HCT116 (cell line): ENCODE measurements around the gene GSTT2B.

Experiments
- CEBPB ChIP-seq: IDR thresholded peaks from 2 replicates; pipeline ENCODE4 v1.6.1; 2012; ENCODE audit warnings: low read depth
- ELF1 ChIP-seq: IDR thresholded peaks from 2 replicates; pipeline ENCODE4 v1.6.1; 2012; ENCODE audit warnings: low read depth, borderline replicate concordance
- EZH2 ChIP-seq: fragments of 200-600 bp; sonication (generic); IDR thresholded peaks from 2 replicates; pipeline ENCODE4 v1.6.1; 2017; ENCODE audit warnings: antibody characterized with exemption, mixed run types
- JUND ChIP-seq: IDR thresholded peaks from 2 replicates; pipeline ENCODE4 v1.6.1; 2012
- POLR2A ChIP-seq: IDR thresholded peaks from 2 replicates; pipeline ENCODE4 v1.7.0; 2011; ENCODE audit warnings: borderline replicate concordance; ENCODE audit not compliant: insufficient read depth, insufficient read length; ENCODE audit errors: extremely low read depth
- POLR2AphosphoS5 ChIP-seq: IDR thresholded peaks from 2 replicates; pipeline ENCODE4 v1.6.1; 2011; ENCODE audit warnings: mild to moderate bottlenecking, low read depth, low read length, moderate library complexity
- SP1 ChIP-seq: IDR thresholded peaks from 2 replicates; pipeline ENCODE4 v1.6.1; 2012; ENCODE audit warnings: low read depth
- TCF7L2 ChIP-seq: IDR thresholded peaks from 2 replicates; pipeline ENCODE4 v1.7.0; 2011; ENCODE audit warnings: borderline replicate concordance, inconsistent platforms; ENCODE audit not compliant: insufficient read depth, insufficient read length; ENCODE audit errors: extremely low read depth
- YY1 ChIP-seq: IDR thresholded peaks from 2 replicates; pipeline ENCODE4 v1.6.1; 2011; ENCODE audit warnings: low read length, low read depth, moderate library complexity, mild to moderate bottlenecking; ENCODE audit not compliant: insufficient replicate concordance; ENCODE audit errors: extremely low read depth
- TF ChIP-seq, protein P1 (sequence below): IDR thresholded peaks from 2 replicates; pipeline ENCODE4 v1.6.1; 2012
- TF ChIP-seq, protein P2 (sequence below), 3 experiments: fragments of 200-600 bp in 1 of 3; sonication (generic) in 1 of 3; IDR thresholded peaks in 2 of 3; conservative IDR thresholded peaks in 1 of 3; 2 replicates each; pipeline ENCODE4 v1.5.1; 2012 to 2017; ENCODE audit warnings: low read depth in 2 of 3, low read length in 2 of 3, antibody characterized with exemption in 1 of 3, borderline replicate concordance in 1 of 3, control low read depth in 1 of 3, mild to moderate bottlenecking in 1 of 3, mixed read lengths in 1 of 3, mixed run types in 1 of 3, moderate library complexity in 1 of 3; ENCODE audit not compliant: insufficient read depth in 1 of 3
- TF ChIP-seq, protein P3 (sequence below): IDR thresholded peaks from 2 replicates; pipeline ENCODE4 v1.6.1; 2011; ENCODE audit warnings: mild to moderate bottlenecking, low read length, moderate library complexity; ENCODE audit not compliant: insufficient replicate concordance; ENCODE audit errors: extremely low read depth

DNA sequence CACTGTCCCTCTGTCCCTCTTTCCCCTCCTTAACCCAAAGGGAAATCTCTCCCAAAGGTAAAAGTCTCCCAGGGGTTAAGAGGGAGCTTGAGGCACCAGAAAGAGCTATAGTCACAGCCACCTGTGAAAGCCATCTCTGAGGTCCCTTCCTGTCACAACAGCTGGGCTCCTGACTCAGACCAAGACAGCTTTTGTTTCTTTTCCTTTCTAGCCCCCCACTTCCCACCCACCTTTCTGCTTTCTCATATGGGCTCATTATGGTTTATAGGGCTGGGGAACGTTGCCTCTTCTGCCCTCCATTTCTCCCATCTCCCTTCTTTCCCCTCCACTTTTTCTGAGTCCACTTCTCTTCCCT is 47.7 kb downstream of the GSTT2B start:
- TF ChIP-seq, protein P1, sequence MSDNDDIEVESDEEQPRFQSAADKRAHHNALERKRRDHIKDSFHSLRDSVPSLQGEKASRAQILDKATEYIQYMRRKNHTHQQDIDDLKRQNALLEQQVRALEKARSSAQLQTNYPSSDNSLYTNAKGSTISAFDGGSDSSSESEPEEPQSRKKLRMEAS = no peak
- TF ChIP-seq, protein P2, sequence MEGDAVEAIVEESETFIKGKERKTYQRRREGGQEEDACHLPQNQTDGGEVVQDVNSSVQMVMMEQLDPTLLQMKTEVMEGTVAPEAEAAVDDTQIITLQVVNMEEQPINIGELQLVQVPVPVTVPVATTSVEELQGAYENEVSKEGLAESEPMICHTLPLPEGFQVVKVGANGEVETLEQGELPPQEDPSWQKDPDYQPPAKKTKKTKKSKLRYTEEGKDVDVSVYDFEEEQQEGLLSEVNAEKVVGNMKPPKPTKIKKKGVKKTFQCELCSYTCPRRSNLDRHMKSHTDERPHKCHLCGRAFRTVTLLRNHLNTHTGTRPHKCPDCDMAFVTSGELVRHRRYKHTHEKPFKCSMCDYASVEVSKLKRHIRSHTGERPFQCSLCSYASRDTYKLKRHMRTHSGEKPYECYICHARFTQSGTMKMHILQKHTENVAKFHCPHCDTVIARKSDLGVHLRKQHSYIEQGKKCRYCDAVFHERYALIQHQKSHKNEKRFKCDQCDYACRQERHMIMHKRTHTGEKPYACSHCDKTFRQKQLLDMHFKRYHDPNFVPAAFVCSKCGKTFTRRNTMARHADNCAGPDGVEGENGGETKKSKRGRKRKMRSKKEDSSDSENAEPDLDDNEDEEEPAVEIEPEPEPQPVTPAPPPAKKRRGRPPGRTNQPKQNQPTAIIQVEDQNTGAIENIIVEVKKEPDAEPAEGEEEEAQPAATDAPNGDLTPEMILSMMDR (IDR thresholded peaks at IDR 0.05 in 2 of 3, conservative IDR thresholded peaks at IDR 0.05 in 1 of 3; ENCODE audit: borderline replicate concordance in 1 of 3, insufficient read depth in 1 of 3, low read depth in 2 of 3, low read length in 2 of 3) = no peak
- TF ChIP-seq YY1 (no peak), POLR2A (no peak), POLR2AphosphoS5 (no peak; the same call in 1 of the 2 replicates), SP1 (no peak), CEBPB (no peak), TCF7L2 (no peak), EZH2 (no peak), ELF1 (no peak), JUND (no peak)
- TF ChIP-seq, protein P3, sequence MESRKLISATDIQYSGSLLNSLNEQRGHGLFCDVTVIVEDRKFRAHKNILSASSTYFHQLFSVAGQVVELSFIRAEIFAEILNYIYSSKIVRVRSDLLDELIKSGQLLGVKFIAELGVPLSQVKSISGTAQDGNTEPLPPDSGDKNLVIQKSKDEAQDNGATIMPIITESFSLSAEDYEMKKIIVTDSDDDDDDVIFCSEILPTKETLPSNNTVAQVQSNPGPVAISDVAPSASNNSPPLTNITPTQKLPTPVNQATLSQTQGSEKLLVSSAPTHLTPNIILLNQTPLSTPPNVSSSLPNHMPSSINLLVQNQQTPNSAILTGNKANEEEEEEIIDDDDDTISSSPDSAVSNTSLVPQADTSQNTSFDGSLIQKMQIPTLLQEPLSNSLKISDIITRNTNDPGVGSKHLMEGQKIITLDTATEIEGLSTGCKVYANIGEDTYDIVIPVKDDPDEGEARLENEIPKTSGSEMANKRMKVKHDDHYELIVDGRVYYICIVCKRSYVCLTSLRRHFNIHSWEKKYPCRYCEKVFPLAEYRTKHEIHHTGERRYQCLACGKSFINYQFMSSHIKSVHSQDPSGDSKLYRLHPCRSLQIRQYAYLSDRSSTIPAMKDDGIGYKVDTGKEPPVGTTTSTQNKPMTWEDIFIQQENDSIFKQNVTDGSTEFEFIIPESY = no peak
